ENCODE results near the gene ZNF436. TPM values are rescaled to one million over a fixed set of nuclear protein-coding genes. Genes with fewer than 3 reads are reported as not detected.
A peak's percentile ranks its signal among the peaks of the same experiment; 100 is the strongest.
"Not testable (repeated sequence)": the region's sequence is repeated elsewhere in the genome, so short reads cannot be mapped to it uniquely, and the experiment has no call there.

The ZNF436 gene
- total and polyA plus RNA-seq, 2 experiments from 2014 or later, result 0.23 to 1.0 TPM

DNA sequence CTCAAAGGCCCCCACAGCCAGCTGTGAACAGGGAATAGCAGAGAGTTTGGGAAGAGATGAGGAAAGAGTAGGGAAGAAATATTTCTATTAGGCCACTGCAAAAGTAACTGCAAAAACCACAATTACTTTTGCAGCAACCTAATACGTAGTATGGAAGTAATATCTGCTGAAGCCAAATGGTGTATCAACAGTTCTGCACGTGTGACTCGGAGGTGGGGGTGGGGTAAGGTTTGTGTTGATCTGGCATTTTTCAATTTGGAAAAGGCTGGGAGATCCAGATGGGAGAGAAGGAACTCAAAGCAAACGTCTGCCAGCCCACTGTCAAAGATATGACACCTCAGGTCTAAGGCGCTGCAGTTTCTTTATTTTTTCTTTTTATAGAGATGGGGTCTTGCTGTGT, 11.1 kb upstream of the ZNF436 start (continued):
- TF ChIP-seq ZNF114 (CRISPR knock-in tag; IDR thresholded peaks at IDR 0.05) (no peak), POLR2AphosphoS5 (IDR thresholded peaks at IDR 0.05; ENCODE audit: low read depth) (no peak), JUNB (IDR thresholded peaks at IDR 0.05; ENCODE audit: unreplicated experiment) (no peak)

DNA sequence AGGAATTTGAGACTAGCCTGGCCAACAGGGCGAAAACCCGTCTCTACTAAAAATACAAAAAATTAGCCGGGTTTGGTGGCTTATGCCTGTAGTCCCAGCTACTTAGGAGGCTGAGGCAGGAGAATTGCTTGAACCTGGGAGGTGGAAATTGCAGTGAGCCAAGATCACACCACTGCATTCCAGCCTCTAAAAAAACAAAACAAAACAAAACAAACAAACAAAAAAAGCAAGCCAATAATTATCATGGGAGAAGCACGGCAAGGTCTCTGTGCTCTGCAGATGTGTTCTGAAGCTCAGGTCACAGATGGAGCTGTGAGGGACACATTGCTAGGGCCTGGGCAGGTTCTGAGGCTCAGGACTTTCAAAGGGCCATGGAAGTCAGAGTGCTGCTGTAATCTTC, 10.6 kb upstream of the ZNF436 start:
- peaks cover 89% of the 10 kb centered on the region for H3K27me3 Mint-ChIP-seq (ENCODE audit: insufficient read depth, low read depth, poor library complexity)
- H3K4me3 ChIP-seq; H3K4me1 Mint-ChIP-seq; H2AFZ ChIP-seq; H3K9me3 Mint-ChIP-seq; H3K27ac ChIP-seq (ENCODE audit: low read depth); H3K4me2 ChIP-seq; H3K9me2 ChIP-seq (ENCODE audit: insufficient read depth); H3K36me3 ChIP-seq (ENCODE audit: insufficient read depth); H4K20me1 ChIP-seq (replicated peaks; ENCODE audit: insufficient read depth); H3K4me1 ChIP-seq (ENCODE audit: insufficient read depth); H3K4me3 Mint-ChIP-seq; H3K79me2 ChIP-seq (replicated peaks; ENCODE audit: insufficient read depth); ATAC-seq; H3K36me3 Mint-ChIP-seq (ENCODE audit: low read depth); H3F3A ChIP-seq (replicated peaks; ENCODE audit: low read depth); H3K27ac Mint-ChIP-seq; DNase-seq (ENCODE audit: low spot score): not testable (repeated sequence)
- H3K27me3 ChIP-seq (ENCODE audit: insufficient read depth), result peaks cover 100% of the 10 kb centered on the region

GRCh38 chr1:23376890-23377811, 7.5 kb upstream of the ZNF436 start:
- H2AFZ ChIP-seq, result no peak overlapping the region
- H3K36me3 ChIP-seq (ENCODE audit: insufficient read depth), result no peaks in the 10 kb centered on the region
- no peak overlapping the region for H3K27ac ChIP-seq (ENCODE audit: low read depth)
- ATAC-seq, result no peak; the same call in 2 of the 3 replicates
- H3K9me2 ChIP-seq (ENCODE audit: insufficient read depth), result no peaks in the 10 kb centered on the region
- Mint-ChIP-seq H3K27me3 (ENCODE audit: insufficient read depth, low read depth, poor library complexity) (peaks cover 93% of the 10 kb centered on the region), H3K36me3 (ENCODE audit: low read depth) (no peaks in the 10 kb centered on the region), H3K27ac (no peak overlapping the region), H3K9me3 (no peaks in the 10 kb centered on the region; the same call in 2 of the 3 replicates), H3K4me3 (no peak overlapping the region), H3K4me1 (peaks cover 15% of the 10 kb centered on the region)
- no peaks in the 10 kb centered on the region for H3K79me2 ChIP-seq (replicated peaks; ENCODE audit: insufficient read depth)
- TF ChIP-seq CREB1 (CRISPR knock-in tag; IDR thresholded peaks at IDR 0.05; ENCODE audit: low read depth), result no peak
- peaks cover 16% of the 10 kb centered on the region for H4K20me1 ChIP-seq (replicated peaks; ENCODE audit: insufficient read depth)
- no peaks in the 10 kb centered on the region for H3F3A ChIP-seq (replicated peaks; ENCODE audit: low read depth)
- no peak for DNase-seq (ENCODE audit: low spot score)
- H3K4me3 ChIP-seq, result no peak overlapping the region
- H3K27me3 ChIP-seq (ENCODE audit: insufficient read depth), result peaks cover 100% of the 10 kb centered on the region
- peaks cover 17% of the 10 kb centered on the region for H3K4me1 ChIP-seq (ENCODE audit: insufficient read depth)
- no peak overlapping the region for H3K4me2 ChIP-seq

DNA sequence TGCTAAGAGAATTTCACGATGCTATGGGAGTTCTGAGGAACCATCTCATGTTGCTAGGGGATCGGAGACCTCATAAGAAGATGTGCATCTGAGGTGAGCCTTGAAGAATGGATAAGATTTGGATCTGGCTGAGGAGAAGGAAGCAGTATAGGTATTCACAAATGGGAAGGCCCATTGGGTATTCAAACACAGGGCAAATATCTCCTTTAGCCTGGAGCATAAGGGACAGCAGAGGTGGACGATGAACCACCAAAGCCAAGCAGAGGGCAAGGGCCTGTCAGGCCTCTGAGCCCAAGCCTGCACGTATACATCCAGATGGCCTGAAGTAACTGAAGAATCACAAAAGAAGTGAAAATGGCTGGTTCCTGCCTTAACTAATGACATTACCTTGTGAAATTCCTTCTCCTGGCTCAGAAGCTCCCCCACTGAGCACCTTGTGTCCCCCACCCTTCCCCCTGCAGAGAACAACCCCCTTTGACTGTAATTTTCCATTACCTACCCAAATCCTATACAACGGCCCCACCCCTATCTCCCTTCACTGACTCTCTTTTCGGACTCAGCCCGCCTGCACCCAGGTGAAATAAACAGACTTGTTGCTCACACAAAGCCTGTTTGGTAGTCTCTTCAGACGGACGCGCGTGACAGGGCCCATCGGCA, 4.6 kb upstream of the ZNF436 start:
- H3K4me1 Mint-ChIP-seq, result peaks cover 39% of the 10 kb centered on the region
- H3K27ac Mint-ChIP-seq, result not testable (repeated sequence)

More for the DNA sequence above, 4.6 kb upstream of the ZNF436 start:
- H2AFZ ChIP-seq; H3K27ac ChIP-seq (ENCODE audit: low read depth); ATAC-seq; DNase-seq (ENCODE audit: low spot score); H3K4me3 Mint-ChIP-seq; H3K4me3 ChIP-seq; H3K36me3 Mint-ChIP-seq (ENCODE audit: low read depth); H3K9me2 ChIP-seq (ENCODE audit: insufficient read depth); H3K79me2 ChIP-seq (replicated peaks; ENCODE audit: insufficient read depth); H3K36me3 ChIP-seq (ENCODE audit: insufficient read depth); H3K9me3 Mint-ChIP-seq: not testable (repeated sequence)
- H3K4me2 ChIP-seq, result peak overlapping the region; percentile 36; the same call in 1 of the 2 replicates
- H3K27me3 Mint-ChIP-seq (ENCODE audit: insufficient read depth, low read depth, poor library complexity), result peaks cover 97% of the 10 kb centered on the region
- peaks cover 100% of the 10 kb centered on the region for H3K27me3 ChIP-seq (ENCODE audit: insufficient read depth)
- H3F3A ChIP-seq (replicated peaks; ENCODE audit: low read depth), result peaks cover 14% of the 10 kb centered on the region; the same call in 1 of the 2 replicates
- H4K20me1 ChIP-seq (replicated peaks; ENCODE audit: insufficient read depth), result peaks cover 39% of the 10 kb centered on the region
- H3K4me1 ChIP-seq (ENCODE audit: insufficient read depth), result peaks cover 33% of the 10 kb centered on the region

Data from GM23338 (cell line).